GM03348 (cell line): ENCODE results near the gene FKBP5.
"Not testable (repeated sequence)": the region's sequence is repeated elsewhere in the genome, so short reads cannot be mapped to it uniquely, and the experiment has no call there.

Experiments
- DNase-seq: peaks from one replicate; pipeline ENCODE4 v3.0.0; 2012; ENCODE audit warnings: low spot score

Gene FKBP5

DNA sequence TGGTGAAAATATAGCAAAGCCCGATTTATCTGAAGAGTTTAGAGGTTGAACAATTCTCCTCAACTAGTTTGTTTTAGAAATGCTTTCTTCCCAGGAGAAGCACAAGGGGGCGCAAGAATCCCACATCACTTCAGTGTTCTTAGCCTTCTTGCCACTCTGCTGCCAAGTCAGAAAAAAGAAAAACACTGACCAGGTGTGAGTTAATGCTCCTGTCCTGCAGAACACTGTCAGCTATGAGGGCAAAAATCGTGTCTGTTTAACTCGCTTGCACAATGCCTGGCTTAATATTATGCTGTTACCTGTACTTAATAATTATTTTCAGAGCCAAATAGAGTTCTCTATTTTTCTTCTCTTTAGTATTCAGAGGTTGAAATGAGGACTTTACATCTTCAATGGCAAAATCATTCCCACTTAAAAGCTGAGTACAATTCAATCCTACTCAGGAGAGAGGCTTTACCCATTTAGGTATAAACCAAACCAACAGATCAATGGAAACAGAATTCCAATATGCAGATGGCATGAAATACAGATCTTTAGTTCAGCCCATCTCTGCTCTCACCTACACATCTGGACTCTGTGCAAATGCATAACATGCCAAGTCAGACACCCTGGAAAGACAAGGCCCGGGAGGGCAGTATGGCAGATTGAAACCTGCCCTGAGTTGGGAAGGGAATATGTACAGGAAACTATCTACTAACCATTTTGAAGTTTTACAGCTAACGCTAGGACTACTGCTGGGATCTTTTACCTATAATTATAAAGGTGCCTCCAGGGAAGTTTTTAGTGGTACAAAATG, 104.6 kb downstream of the FKBP5 start:
- peak; percentile 64 for DNase-seq

DNA sequence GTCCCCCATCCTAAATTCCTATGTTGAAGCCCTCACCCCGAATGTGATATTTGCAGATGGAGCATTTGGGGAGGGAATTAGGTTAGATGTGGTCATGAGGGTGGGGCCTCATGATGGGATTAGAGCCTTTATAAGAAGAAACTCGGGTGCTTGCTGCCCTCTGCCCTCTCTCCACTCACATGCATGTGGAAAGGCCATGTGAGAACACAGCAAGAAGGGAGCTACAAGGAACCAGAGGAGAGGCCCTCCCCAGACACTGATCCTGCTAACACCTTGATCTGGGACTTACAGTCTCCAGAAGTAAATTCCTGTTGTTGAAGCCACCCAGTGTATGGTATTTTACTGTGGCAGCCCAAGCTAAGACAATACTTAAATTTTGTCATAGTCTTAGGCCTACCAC, 106.4 kb downstream of the FKBP5 start:
- no peak for DNase-seq

DNA sequence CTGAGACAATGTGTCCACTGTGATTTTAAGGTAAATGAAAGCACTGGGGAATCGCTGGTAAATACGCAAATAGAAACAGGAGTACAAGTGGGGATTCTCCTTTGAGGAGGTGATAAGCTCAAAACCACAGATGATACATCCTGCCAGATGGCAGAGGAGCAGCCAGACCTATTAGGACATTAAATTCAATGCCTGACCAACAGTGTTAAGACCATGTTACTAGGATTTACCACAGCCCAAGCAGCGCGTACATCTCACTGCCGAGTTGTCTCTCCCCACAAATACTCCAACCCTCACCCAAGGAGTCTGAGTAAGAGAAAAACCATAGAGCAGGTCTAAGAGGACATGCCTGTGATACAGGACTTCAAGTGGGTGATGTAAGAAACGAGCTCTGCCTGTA, 107.1 kb downstream of the FKBP5 start:
- no peak for DNase-seq

DNA sequence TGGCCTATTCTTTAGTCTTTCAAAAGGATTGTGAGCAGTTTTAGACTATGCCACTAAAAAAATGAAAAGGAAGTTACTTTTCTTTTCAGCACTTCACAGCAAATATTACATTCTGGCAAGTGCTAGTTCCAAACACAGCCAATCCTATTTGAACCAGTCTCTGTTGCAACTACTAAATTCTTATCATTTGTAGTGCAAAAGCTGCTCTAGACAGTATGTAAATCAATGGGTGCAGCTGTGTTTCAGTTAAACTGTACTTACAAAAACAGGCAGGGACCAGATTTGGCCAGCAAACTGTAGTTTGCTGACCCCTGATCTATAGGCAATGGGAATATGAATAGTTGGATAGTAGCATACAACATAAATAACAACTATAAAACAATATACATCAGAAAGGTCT, 107.9 kb downstream of the FKBP5 start:
- no peak for DNase-seq

DNA sequence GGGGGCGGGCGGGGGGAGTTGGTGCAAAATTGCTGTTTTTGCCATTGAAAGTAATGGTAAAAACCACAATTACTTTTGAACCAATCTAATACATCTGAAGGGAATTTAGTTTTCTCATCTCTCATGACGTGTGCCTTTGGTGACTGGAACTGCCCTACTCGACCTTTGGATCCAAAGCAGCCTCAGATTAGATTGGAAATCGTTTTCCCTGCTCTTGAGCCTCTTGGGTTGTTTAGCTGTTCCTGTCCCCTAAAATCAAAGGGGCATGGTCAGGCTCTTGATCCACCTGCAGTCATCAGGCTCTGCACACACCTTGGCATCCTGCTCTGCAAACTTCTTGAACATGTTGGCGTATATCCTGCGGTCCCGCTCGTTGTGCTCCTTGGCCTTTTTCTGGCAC, 112.0 kb downstream of the FKBP5 start:
- no peak for DNase-seq

DNA sequence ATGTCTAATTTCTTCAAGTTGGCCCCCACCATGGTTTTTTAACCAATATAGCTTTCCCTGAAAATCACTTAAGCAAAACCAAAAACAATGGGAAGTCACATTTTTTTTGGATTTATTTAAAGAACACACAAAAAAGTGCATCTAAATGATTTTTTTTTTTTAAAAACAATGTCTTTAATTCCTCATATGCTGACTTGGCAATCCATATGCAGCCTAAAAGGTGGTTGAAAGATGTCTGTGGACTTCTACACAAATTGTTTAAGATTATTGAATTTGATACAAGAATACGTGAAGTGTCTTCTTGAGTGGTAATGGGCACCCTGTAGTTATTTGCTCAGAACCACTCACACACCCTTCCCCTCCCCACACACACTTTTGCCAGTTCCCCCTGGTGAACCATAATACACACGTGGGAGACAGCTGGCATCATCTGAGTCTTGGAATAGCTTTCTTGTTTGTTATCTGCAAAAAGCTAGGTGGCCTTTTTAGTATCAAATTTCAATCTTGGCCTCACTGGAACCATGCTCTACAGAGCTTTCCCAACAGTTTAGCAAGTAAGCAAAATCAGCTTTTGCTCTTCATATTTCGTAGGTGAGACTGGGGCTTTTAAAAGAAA, 115.1 kb downstream of the FKBP5 start:
- DNase-seq, result no peak

DNA sequence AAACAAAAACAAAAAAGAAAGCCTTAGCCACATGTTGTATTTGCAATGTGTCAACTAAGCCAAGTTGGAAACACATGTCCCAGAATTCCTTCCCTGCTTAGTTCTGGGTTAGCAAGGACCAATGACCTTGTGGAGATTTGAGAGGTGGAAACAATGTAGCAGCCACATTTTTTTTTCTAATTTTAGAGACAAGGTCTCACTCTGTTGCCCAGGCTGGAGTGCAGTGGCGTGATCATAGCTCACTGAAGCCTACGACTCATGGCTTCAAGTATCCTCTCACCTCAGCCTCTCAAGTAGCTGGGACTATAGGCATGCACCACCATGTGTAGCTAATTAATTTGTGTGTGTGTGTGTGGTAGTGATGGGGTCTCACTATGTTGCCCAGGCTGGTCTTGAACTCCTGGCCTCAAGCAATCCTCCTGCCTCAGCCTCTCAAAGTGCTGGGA, 117.8 kb downstream of the FKBP5 start:
- DNase-seq, result not testable (repeated sequence)

DNA sequence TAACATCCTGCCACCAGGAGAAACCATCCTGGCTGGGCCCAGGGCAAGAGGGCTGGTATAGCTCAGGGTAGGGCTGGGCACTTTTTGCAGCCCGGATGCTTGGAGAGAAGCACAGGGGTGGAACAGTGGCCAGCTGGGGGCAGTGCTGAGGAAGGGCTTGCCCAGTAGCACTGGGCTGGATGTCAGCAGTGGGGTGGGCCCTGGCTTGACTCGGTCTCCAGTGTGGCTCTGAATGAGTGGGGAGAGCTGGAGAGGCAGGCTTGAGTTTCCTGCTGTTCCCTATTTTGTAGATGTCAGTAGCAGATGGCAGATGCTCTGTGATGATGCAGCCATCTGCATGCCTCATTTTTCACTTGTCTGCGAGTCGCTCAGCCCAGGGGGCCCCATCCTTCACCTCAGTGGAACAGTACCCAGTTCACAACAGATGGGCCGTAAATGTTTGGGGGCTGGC, 119.7 kb downstream of the FKBP5 start:
- no peak for DNase-seq

DNA sequence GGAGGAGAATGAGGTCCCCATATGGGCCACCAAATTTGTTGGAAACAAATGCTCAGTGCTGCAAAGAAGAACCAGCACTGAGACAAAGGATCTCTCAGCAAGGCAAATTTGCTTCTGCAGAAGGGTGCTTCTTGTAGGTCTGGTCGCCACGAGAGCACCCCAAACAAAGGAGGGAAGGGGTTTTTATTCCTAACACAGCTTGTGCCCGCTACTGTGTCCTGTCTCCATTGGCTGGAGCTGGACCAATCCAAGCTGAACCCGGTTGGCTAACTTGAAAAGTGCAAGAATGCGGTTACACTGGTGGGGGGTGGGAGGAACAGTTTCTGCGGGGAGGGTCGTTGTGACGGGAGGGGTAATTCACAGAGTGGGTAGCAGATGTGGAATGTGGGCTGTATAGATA, 121.9 kb downstream of the FKBP5 start:
- DNase-seq, result no peak

DNA sequence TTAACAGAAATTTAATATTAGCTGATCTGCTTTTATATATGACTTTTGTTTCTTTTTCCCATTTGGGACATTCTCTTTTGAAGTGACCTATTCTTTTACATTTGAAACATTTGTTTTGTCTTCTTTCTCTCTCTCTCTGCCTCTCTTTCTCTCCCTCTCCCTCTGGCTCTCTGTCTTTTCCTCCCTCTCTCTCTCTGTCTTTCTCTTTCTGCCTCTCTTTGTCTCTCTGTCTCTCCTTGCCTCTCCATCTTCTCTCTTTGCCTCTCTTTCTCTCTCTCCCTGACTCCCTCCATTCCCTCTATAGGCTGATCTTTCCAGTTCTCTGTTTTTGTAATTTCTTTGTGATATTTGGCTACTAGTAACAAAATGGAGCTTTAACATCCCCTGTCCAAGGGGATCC, 124.0 kb downstream of the FKBP5 start:
- no peak for DNase-seq

DNA sequence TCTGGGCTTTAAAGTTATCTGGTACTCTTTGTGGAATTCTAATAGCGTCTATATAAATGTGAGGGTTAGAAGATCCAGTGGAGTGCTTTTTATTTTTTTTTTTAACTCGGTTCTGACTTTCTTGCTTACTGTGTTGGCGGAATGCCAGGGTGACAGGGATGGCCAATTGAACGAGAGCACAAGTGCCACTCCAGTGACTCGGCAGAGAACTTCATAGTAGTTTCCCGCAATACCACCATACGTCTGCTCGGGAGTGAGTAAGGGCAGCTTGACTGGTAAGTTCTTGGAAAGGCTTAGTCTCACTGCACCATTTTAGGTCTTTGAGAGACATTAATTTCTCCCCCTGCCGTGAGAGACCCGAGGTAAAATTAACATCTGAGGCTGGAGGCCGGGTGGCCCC, 126.7 kb downstream of the FKBP5 start:
- DNase-seq, result no peak

DNA sequence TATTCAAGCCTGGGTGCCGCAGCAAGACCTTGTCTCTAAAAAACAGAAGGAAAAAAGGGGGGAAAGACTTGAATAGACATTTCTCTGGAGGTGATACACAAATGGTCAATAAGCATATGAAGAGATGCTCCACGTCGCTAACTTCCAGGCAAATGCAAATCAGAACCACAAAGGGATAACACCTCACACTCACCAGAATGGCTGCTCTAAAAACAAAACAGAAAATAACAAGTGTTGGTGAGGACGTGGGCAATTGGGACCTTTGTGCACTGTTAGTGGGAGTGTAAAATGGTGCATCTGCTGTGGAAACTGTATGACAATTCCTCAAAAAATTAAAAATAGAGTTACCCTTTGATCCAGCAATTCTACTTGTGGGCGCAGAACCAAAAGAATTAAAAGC, 127.6 kb downstream of the FKBP5 start:
- no peak for DNase-seq

DNA sequence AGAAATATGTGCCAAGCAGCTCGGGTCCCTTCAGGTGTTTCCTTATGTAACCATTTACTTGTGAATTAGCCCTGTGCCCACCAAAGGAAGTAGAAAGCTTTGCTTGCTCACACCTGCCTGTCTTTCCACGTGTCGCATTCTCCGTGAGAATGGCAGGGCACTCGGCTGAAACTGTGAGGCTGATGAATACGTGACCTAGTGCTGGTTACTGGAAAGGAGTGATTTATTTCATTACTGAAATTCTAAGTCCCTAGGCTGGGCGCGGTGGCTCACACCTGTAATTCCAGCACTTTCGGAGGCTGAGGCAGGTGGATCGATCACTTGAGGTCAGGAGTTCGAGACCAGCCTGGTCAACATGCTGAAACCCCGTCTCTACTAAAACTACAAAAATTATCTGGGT, 130.1 kb downstream of the FKBP5 start:
- DNase-seq, result no peak

DNA sequence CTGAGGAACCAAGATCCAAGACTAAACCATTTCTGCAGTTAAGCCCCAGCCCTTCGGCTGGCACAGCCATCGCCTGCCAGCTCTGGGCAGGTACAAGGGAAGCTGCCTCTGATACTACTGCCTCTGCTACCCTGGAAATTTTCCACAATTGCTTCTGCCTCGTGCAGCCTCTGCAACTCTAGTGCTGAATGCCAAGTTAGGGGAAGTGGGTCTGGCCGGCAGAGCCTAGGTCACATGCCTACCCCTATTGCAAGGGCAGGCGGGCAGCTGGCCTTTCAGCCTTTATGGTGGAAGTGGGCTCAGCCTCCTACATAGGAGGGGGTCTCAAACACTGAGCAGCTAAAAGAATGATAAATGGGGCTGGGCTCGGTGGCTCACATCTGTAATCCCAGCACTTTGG, 131.5 kb downstream of the FKBP5 start:
- DNase-seq, result no peak

DNA sequence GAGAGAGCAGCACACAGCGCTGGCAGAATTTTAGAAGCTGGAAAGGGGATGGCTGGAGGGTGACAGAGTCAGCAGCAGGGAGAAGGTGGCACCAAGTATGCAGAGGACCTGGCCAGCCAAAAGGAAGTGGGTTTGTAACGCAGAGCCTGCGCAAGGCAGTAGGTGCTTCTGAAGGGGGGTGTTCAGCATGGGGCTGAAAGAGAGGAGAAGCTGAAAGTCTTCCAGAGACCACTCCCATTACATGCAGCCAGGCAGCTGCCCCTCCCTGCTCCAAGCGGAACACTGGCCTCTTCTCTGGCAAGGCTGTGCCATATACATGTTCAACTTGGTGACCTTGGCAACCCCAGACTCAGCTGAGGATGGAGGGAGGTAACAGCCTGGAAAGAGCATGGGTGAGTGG, 133.9 kb downstream of the FKBP5 start:
- DNase-seq, result no peak

DNA sequence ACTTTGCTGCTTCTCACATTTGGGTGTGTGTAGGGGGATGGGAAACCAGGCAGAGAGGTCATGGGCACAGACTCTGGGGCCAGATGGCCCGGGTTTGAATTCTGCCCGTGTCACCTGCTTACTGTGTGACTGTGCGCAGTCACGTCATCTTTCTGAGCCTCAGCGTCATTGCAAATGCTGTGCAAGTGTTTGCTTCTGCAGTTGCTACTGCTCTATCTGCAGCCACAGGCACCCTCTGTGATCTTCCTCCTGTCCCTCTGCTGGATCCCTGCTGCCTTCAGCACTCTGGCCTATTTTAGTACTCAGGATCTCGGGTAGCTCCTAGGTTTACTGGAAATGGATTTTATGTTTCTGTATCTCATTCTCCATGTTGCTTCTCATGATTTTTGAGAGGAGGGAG, 135.4 kb downstream of the FKBP5 start:
- no peak for DNase-seq

DNA sequence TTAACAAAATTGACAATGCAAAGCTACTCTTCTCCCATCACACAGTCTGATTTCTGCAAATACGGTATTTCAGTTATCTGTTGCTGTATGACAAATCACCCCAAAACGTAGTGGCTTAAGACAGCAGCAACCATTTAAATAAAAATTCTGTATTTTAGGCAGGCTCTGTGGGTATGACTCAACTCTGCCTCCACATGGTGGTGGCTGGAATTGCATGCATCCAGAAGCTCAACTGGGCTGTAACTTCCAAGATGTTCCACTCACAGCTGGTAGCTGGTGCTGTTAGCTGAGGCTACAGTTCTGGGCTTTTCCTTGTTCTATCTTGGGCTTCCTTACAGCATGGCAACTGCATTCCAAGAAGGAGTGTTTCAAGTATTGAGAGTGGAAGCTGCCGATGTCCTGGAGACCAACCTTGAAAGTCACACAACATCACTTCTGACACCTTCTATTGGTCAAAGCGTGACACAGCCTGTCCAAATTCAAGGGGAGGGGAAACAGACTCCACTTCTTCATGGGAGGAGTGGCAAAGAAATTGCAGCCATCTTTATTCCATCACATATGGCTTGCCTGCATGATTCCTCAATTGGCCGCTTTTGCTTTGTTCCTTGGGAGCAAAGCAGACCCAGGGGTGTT, 136.3 kb downstream of the FKBP5 start:
- peak; percentile 43 for DNase-seq

DNA sequence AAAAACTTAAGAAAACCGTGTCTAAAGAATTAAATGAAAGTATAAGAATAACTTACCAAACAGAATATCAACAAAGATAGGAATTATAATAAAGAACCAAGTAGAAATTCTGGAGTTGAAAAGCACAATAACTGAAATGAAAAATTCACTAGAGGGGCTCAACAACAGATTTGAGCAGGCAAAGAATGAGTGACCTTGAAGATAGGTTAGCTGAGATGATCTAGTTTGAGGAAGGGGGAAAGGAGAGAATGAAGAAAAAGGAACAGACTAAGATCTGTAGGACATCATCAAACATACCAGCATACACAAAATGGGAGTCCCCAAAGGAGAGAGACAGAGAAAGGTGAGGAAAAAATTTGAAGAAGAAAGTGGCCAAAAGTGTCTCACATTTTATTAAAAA, 138.3 kb downstream of the FKBP5 start:
- no peak for DNase-seq

DNA sequence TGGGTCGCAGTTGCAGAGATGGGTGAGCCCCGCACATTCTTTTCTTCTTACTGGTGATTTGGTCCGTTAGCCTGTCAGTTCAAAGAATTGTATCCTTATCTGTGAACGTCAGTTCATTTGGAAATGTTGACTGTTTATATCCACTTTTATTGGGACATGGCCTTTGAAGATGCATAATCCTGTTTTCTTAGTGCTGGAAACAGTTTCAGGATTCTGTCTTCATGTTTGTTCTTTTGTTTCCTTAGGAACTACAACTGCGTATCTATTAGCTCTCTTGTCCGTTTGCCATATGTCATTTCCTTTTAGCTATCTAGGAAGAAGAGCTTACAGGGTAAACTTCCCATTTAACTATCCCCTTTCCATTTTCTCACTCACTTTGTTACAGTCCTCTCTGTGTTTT, 141.0 kb downstream of the FKBP5 start:
- DNase-seq, result no peak

DNA sequence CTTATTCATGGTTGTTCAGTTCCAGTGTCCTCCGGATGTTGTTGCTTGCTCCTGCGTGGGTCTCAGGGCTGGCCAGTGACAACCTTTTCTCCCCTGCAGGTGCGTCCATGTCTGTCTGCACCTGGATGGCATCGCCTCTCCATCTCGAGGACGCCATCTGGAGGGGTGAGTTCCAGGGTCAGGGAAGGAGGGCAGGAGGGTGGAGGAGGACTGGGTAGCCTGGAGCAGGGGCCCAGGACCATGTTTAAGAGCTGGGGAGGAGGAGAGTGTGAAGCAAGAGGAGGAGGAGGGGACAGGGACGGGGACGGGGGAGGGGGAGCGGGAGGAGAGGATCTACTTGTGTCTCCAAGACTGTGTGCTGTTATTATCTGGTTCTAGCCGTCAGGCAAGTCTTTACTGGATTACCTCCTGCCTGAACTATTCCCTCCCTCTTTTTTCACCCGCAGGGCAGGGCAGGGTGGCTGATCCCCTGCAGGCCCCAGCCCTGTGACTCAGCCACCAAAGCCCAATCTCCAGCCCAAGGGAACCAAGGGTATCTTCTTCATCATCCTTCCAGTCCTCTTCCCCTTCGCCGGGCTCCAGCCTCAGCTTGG, 143.8 kb downstream of the FKBP5 start:
- DNase-seq, result no peak

DNA sequence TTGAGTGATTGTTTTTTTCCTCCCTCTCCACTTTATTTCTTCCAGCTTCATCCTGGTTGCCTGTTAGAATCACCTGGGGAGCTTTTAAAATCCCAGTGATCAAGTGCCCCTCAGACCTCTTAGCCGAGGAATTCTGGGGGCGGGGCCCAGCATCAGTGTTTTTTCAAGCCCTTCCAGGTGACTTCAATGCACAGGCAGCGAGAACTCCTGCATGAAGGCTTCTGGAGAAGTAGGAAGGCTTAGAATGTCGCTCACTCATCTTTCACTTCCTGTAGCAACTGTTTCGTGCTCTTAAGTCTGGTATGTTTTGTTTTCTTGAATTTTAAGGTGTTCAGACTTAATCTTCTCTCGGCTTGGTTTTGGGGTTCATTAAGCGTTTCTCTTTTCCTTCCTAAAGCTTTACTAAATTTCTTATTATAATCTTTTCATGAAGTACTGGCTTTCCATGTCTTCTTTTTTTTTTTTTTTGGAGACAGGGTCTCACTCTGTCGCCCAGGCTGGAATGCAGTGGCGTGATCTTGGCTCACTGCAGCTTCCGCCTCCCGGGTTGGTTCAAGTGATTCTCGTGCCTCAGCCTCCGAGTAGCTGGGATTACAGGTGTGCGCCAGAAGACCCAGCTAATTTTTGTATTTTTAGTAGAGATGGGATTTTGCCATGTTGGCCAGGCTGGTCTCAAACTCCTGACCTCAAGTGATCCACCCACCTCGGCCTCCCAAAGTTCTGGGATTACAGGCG, 145.1 kb downstream of the FKBP5 start:
- no peak for DNase-seq

DNA sequence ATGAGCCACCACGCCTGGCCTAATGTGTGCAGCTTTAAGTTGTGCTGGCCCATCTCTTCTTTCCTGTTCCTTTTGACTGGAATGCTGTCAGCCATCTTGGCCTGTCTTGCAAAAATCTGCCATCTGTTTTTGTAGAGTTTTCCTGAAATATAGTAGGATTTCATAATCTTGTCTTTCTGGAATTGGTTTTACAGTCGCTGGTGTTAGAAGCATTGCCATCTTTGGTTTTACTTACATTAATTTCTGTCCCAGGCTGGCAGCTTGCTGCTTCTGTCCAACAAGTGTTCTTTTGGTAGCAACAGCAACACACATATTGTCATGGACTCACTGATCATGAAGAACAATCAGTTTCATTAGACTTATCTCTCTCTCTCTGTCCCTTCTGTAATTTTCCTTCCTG, 146.9 kb downstream of the FKBP5 start:
- no peak for DNase-seq
